ENCODE data around the gene ASIC2.

GRCh38 chr17:32980230-32980629, 312.9 kb downstream of the ASIC2 start:
- no peak for TF ChIP-seq POLR2AphosphoS5 (IDR thresholded peaks at IDR 0.05; ENCODE audit: low read depth)
- no peak for TF ChIP-seq CTCF (IDR thresholded peaks at IDR 0.05; ENCODE audit: insufficient read depth, low read length)
- TF ChIP-seq, protein P1, sequence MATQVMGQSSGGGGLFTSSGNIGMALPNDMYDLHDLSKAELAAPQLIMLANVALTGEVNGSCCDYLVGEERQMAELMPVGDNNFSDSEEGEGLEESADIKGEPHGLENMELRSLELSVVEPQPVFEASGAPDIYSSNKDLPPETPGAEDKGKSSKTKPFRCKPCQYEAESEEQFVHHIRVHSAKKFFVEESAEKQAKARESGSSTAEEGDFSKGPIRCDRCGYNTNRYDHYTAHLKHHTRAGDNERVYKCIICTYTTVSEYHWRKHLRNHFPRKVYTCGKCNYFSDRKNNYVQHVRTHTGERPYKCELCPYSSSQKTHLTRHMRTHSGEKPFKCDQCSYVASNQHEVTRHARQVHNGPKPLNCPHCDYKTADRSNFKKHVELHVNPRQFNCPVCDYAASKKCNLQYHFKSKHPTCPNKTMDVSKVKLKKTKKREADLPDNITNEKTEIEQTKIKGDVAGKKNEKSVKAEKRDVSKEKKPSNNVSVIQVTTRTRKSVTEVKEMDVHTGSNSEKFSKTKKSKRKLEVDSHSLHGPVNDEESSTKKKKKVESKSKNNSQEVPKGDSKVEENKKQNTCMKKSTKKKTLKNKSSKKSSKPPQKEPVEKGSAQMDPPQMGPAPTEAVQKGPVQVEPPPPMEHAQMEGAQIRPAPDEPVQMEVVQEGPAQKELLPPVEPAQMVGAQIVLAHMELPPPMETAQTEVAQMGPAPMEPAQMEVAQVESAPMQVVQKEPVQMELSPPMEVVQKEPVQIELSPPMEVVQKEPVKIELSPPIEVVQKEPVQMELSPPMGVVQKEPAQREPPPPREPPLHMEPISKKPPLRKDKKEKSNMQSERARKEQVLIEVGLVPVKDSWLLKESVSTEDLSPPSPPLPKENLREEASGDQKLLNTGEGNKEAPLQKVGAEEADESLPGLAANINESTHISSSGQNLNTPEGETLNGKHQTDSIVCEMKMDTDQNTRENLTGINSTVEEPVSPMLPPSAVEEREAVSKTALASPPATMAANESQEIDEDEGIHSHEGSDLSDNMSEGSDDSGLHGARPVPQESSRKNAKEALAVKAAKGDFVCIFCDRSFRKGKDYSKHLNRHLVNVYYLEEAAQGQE (IDR thresholded peaks at IDR 0.05; ENCODE audit: insufficient replicate concordance, low read depth) = no peak

Data from HL-60 (cell line).